AML-193 (cell line): ENCODE data around the gene IKZF3.
"Not testable (repeated sequence)": the region's sequence is repeated elsewhere in the genome, so short reads cannot be mapped to it uniquely, and the experiment has no call there.

Experiments
- DNase-seq, 2 experiments: peaks; one replicate each; lab custom pipeline; 2025; lab: John Stamatoyannopoulos, UW

The IKZF3 gene

DNA sequence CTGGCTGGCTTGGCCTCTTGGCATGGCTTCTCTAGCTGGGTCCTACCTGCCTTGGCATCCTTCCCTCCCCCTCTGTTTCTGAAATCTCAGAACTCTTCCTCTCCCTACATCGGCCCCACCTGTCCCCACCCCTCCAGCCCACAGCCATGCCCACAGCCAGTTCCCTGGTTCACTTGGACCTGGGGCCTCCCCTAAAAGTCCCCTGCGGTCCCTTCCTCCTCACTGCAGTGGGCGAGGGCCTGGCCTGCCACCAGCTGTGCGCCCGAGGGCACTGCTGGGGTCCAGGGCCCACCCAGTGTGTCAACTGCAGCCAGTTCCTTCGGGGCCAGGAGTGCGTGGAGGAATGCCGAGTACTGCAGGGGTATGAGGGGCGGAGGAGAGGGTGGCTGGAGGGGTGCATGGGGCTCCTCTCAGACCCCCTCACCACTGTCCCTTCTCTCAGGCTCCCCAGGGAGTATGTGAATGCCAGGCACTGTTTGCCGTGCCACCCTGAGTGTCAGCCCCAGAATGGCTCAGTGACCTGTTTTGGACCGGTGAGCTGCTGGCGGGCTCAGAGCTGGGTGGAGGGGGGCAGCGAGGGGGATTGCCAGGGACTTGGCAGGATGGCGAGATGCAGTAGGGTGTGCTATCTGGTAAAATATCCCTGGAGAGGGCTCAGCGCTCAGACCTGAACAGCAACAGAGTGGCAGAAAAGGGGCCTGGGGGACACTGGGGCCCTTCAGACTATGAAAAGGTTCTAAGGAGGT is 147.9 kb downstream of the IKZF3 start:
- DNase-seq: no peak

DNA sequence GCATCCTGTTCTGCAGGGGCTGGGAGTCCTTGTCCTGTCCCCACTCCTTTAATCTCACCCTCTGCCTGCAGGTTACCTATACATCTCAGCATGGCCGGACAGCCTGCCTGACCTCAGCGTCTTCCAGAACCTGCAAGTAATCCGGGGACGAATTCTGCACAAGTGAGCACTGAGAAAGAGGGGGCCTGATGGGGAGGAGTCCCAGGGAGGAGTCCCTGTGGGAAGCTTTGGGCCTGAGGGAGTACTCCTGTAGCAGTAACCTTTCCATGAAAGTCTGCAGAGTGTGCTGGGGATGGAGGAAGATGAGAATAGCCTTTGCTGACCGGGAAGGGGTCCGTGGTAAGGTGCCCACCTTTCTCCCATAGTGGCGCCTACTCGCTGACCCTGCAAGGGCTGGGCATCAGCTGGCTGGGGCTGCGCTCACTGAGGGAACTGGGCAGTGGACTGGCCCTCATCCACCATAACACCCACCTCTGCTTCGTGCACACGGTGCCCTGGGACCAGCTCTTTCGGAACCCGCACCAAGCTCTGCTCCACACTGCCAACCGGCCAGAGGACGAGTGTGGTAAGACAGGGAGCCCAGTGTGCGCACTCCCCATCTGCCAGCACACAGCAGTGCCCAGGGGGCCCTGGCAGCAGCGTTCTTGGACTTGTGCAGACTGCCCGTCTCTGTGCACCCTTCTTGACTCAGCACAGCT is 148.6 kb downstream of the IKZF3 start:
- no peak for DNase-seq

DNA sequence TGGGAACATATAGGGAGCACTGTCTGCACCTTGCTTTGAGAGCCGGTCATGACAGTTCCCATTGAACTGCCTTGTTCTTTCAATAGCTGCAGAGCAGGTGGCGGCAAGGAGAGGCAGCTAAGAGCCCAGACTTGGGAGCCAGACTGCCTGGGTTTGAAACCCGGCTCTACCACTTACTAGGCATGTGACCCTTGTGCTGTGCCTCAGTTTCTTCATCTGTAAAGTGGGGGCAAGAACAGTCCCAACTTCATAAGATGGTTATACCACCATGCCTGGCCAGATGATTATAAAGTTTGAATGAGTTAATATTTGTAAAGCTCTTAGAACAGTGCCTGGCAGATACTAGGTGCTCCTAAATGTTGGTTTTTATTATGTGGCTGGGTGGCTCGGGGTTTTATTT is 149.9 kb downstream of the IKZF3 start:
- DNase-seq: no peak

DNA sequence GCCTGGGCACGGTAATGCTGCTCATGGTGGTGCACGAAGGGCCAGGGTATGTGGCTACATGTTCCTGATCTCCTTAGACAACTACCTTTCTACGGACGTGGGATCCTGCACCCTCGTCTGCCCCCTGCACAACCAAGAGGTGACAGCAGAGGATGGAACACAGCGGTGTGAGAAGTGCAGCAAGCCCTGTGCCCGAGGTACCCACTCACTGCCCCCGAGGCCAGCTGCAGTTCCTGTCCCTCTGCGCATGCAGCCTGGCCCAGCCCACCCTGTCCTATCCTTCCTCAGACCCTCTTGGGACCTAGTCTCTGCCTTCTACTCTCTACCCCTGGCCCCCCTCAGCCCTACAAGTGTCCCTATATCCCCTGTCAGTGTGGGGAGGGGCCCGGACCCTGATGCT is 152.3 kb downstream of the IKZF3 start:
- DNase-seq: no peak

GRCh38 chr17:39711071-39711470 is 153.0 kb downstream of the IKZF3 start:
- DNase-seq: not testable (repeated sequence)

DNA sequence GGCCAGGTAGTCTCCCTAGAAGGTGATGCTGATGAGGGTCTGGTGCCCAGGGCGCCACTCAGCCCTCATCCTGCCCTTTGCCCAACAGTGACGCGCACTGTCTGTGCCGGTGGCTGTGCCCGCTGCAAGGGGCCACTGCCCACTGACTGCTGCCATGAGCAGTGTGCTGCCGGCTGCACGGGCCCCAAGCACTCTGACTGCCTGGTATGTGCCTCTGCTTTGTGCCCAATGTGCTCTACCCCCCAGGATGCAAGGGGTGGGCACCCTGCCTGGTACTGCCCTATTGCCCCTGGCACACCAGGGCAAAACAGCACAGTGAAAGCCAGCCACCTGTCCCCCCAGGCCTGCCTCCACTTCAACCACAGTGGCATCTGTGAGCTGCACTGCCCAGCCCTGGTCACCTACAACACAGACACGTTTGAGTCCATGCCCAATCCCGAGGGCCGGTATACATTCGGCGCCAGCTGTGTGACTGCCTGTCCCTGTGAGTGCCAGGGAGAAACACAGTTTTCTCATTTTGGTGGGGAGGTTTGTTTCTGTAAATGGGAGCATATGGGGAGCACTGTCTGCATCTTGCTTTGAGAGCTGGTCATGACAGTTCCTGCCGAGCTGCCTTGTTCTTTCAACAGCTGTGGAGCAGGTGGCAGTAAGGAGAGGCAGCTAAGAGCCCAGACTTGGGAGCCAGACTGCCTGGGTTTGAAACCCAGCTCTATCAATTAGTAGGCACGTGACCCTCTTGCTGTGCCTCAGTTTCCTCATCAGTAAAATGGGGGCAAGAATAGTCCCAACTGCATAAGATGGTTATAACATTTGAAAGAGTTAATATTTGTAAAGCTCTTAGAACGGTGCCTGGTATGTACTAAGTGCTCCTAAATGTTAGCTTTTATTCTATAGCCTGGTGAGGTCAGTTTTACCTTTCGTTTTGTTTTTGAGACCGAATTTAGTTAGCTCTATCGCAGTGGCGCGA is 153.8 kb downstream of the IKZF3 start:
- DNase-seq: no peak

GRCh38 chr17:39709319-39709997 is 154.7 kb downstream of the IKZF3 start:
- DNase-seq: no peak
